HFF-Myc (cell line): ENCODE measurements around the gene CHL1.

Experiments
- DNase-seq: peaks from one replicate; pipeline ENCODE4 v3.0.0-alpha.2; 2011; ENCODE audit warnings: low read depth; ENCODE audit errors: extremely low read depth
- H3K4me3 ChIP-seq: replicated peaks from 2 replicates; pipeline ENCODE4 v1.5.1; 2011; ENCODE audit warnings: low read depth, mild to moderate bottlenecking, control low read depth, low read length
- CTCF ChIP-seq: IDR thresholded peaks from 2 replicates; pipeline ENCODE4 v1.5.1; 2012; ENCODE audit warnings: mild to moderate bottlenecking, low read depth, low read length, control low read depth; ENCODE audit errors: missing control alignments

The CHL1 gene

GRCh38 chr3:196311-197148 lies at the start of gene CHL1:
Gene CHL1 (plus strand): TSS chr3:196763. CDS start chr3:319777, 123,014 bp downstream.
- no peak within 1 kb of the TSS for H3K4me3 ChIP-seq
- no peak for DNase-seq
- no peak for TF ChIP-seq CTCF

GRCh38 chr3:151614-152189 lies 44.9 kb upstream of the CHL1 start:
- no peak for DNase-seq
- no peak overlapping the region for H3K4me3 ChIP-seq
- TF ChIP-seq CTCF: no peak

- no peak for DNase-seq
- TF ChIP-seq CTCF: no peak
These were observed 36.6 kb upstream of the CHL1 start for GRCh38 chr3:159974-160373.

GRCh38 chr3:166071-166470 lies 30.5 kb upstream of the CHL1 start:
- no peak for TF ChIP-seq CTCF
- no peak overlapping the region for H3K4me3 ChIP-seq
- no peak for DNase-seq

More at GRCh38 chr3:159974-160373, 36.6 kb upstream of the CHL1 start:
- no peak overlapping the region for H3K4me3 ChIP-seq

GRCh38 chr3:166799-167198 lies 29.8 kb upstream of the CHL1 start:
- no peak overlapping the region for H3K4me3 ChIP-seq
- no peak for TF ChIP-seq CTCF
- DNase-seq: no peak

GRCh38 chr3:173886-174285 lies 22.7 kb upstream of the CHL1 start:
- no peak overlapping the region for H3K4me3 ChIP-seq
- TF ChIP-seq CTCF: no peak
- DNase-seq: no peak
